Progenitor cell of endocrine pancreas (in vitro differentiated cells): ENCODE data around the gene ZNF184. TPM values are rescaled to one million over a fixed set of nuclear protein-coding genes. Genes with fewer than 3 reads are reported as not detected.

Experiments used
- DNase-seq: peaks from one replicate; pipeline ENCODE4 v3.0.0; 2021; ENCODE audit warnings: low spot score; ENCODE audit not compliant: unreplicated experiment
- H3K27ac Mint-ChIP-seq: 2 replicates; pipeline ENCODE4 v1.8.0; 2021; ENCODE audit warnings: mild to moderate bottlenecking, moderate library complexity, mixed read lengths
- H3K27me3 Mint-ChIP-seq: 2 replicates; pipeline ENCODE4 v1.8.0; 2021; ENCODE audit warnings: mixed read lengths
- H3K36me3 Mint-ChIP-seq: 2 replicates; pipeline ENCODE4 v1.8.0; 2022; ENCODE audit warnings: mixed read lengths; ENCODE audit not compliant: insufficient read depth
- H3K4me1 Mint-ChIP-seq: 2 replicates; pipeline ENCODE4 v1.8.0; 2021; ENCODE audit warnings: low read depth, mixed read lengths
- H3K4me3 Mint-ChIP-seq: 2 replicates; pipeline ENCODE4 v1.8.0; 2021; ENCODE audit warnings: low read depth, mild to moderate bottlenecking, moderate library complexity, mixed read lengths
- H3K9me3 Mint-ChIP-seq: 2 replicates; pipeline ENCODE4 v1.8.0; 2021; ENCODE audit warnings: low read depth, mixed read lengths
- CTCF ChIP-seq: fragments of 200-600 bp; sonication (generic); IDR thresholded peaks from one replicate; pipeline ENCODE4 v1.5.0; 2021; ENCODE audit warnings: antibody characterized with exemption, mild to moderate bottlenecking; ENCODE audit not compliant: unreplicated experiment
- total RNA-seq: library from RNA; stranded (reverse); gene quantifications from 2 replicates; pipeline ENCODE4 v1.2.1, GENCODE V29; 2021

Gene ZNF184
- total RNA-seq, 1 donor from 2014 or later, result 18.5 TPM

- H3K9me3 Mint-ChIP-seq, result peaks cover 8% of the 10 kb centered on the region
- no peaks in the 10 kb centered on the region for H3K36me3 Mint-ChIP-seq
- H3K4me1 Mint-ChIP-seq, result peaks cover 5% of the 10 kb centered on the region
- no peak for DNase-seq
- no peak overlapping the region for H3K4me3 Mint-ChIP-seq
- H3K27me3 Mint-ChIP-seq, result no peaks in the 10 kb centered on the region
- no peak overlapping the region for H3K27ac Mint-ChIP-seq
- TF ChIP-seq CTCF, result no peak
These were observed 53.5 kb downstream of the ZNF184 start for GRCh38 chr6:27419363-27419762.

DNA sequence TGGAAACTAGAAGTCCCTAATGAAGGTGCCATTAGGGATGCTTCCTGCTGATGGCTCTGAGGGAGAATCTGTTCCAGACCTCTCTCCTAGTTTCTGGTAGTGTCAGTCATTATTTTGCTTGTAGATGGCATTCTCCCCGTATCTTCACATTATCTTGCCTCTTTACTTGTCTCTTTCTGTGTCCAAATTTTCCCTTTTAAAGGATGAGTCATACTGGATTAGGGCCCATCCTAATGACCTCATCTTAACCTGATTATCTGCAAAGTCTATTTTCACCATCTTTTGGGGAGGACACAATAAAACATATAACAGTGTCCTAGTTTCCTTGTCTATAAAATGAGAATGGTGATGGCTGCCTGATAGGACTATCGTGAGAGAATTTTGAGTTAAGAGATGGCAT, 57.0 kb downstream of the ZNF184 start:
- H3K4me3 Mint-ChIP-seq, result no peak overlapping the region
- no peak for DNase-seq
- no peaks in the 10 kb centered on the region for H3K36me3 Mint-ChIP-seq
- H3K27ac Mint-ChIP-seq, result no peak overlapping the region
- no peaks in the 10 kb centered on the region for H3K27me3 Mint-ChIP-seq
- peaks cover 4% of the 10 kb centered on the region for H3K9me3 Mint-ChIP-seq
- no peak for TF ChIP-seq CTCF
- H3K4me1 Mint-ChIP-seq, result peaks cover 9% of the 10 kb centered on the region

DNA sequence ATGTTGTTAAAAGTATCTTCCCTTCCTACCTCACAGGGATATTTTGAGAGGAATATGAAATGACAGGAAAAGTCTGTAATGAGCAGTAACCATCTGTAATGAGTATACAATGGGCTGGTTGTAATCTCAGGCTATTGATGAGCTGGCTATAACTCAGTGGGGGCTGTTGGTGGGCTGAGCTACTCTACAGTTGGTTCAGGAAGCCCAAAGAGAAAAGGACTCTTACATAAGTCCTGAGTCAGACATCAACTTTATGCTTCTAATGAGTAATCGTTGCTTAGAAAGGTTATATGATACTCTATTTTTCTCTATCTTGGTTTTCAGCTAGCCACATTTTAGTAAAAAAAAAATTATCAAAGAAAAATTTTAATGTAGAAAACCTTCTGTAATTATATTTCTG, 57.9 kb downstream of the ZNF184 start:
- no peak overlapping the region for H3K27ac Mint-ChIP-seq
- H3K27me3 Mint-ChIP-seq, result no peaks in the 10 kb centered on the region
- no peak for DNase-seq
- TF ChIP-seq CTCF, result no peak
- peaks cover 8% of the 10 kb centered on the region for H3K9me3 Mint-ChIP-seq
- H3K4me1 Mint-ChIP-seq, result peaks cover 9% of the 10 kb centered on the region
- H3K36me3 Mint-ChIP-seq, result no peaks in the 10 kb centered on the region
- H3K4me3 Mint-ChIP-seq, result no peak overlapping the region

- Mint-ChIP-seq H3K9me3 (peaks cover 8% of the 10 kb centered on the region), H3K4me3 (no peak overlapping the region), H3K27ac (peak overlapping the region; percentile 3), H3K4me1 (peaks cover 9% of the 10 kb centered on the region), H3K27me3 (no peaks in the 10 kb centered on the region), H3K36me3 (no peaks in the 10 kb centered on the region)
- DNase-seq, result no peak
- TF ChIP-seq CTCF, result no peak
These were observed 58.6 kb downstream of the ZNF184 start for GRCh38 chr6:27414300-27414699.

- no peaks in the 10 kb centered on the region for H3K27me3 Mint-ChIP-seq
- H3K36me3 Mint-ChIP-seq, result peaks cover 11% of the 10 kb centered on the region
- H3K4me3 Mint-ChIP-seq, result no peak overlapping the region
- no peak for TF ChIP-seq CTCF
- H3K27ac Mint-ChIP-seq, result no peak overlapping the region
- H3K9me3 Mint-ChIP-seq, result peaks cover 12% of the 10 kb centered on the region
- peaks cover 6% of the 10 kb centered on the region for H3K4me1 Mint-ChIP-seq
- DNase-seq, result no peak
These were observed 65.6 kb downstream of the ZNF184 start for GRCh38 chr6:27407153-27407814.
